GM23338 (cell line): Measurements from ENCODE around the gene IZUMO3.

Experiments
- CTCF ChIP-seq, 2 experiments: fragments of 200-600 bp in 1 of 2; sonication (generic) in 1 of 2; conservative IDR thresholded peaks; 2 replicates each; pipeline versions ENCODE4 v1.5.1 to v1.6.1; 2016 to 2017; ENCODE audit warnings: antibody characterized with exemption in 2 of 2, low read depth in 2 of 2, mild to moderate bottlenecking in 2 of 2, moderate library complexity in 1 of 2
- EZH2 ChIP-seq: fragments of 200-600 bp; sonication (generic); IDR thresholded peaks from one replicate; pipeline ENCODE4 v1.8.0; 2017; ENCODE audit warnings: antibody characterized with exemption, mild to moderate bottlenecking, low read depth; ENCODE audit not compliant: unreplicated experiment
- JUNB ChIP-seq: IDR thresholded peaks from one replicate; pipeline ENCODE4 v1.6.1; 2016; ENCODE audit warnings: antibody characterized with exemption; ENCODE audit not compliant: unreplicated experiment
- POLR2AphosphoS5 ChIP-seq: IDR thresholded peaks from 2 replicates; pipeline ENCODE4 v1.6.1; 2016; ENCODE audit warnings: antibody characterized with exemption, low read depth
- ZNF114 ChIP-seq: fragments of 250-450 bp; sonication (Bioruptor Pico); IDR thresholded peaks from 2 replicates; pipeline ENCODE4 v1.5.0; 2020; ENCODE audit warnings: mild to moderate bottlenecking, moderate library complexity
- ZNF462 ChIP-seq: fragments of 250-450 bp; sonication (Bioruptor Pico); IDR thresholded peaks from 2 replicates; pipeline ENCODE4 v1.5.0; 2020; ENCODE audit warnings: mild to moderate bottlenecking, moderate library complexity

- TF ChIP-seq CTCF (conservative IDR thresholded peaks at IDR 0.05; ENCODE audit: low read depth in 2 of 2) (no peak), EZH2 (no peak), ZNF462 (CRISPR knock-in tag) (no peak), ZNF114 (no peak), JUNB (no peak), POLR2AphosphoS5 (no peak)
These were observed 44.7 kb upstream of the IZUMO3 start for GRCh38 chr9:24590432-24590831.
